ENCODE measurements around the gene SNTA1. TPM values are rescaled to one million over a fixed set of nuclear protein-coding genes. Genes with fewer than 3 reads are reported as not detected.

The SNTA1 gene
- total and polyA plus RNA-seq, 2 of the 13 experiments (the other 11 are each of a cell fraction or from before 2014, with no cell fraction given): 16.4 to 18.3 TPM

GRCh38 chr20:33444797-33445560, 1.4 kb upstream of the SNTA1 start (continued):
- TF ChIP-seq IKZF5 (CRISPR knock-in tag; IDR thresholded peaks at IDR 0.05) (peak; percentile 56; the same call in 1 of the 2 replicates), KDM3A (CRISPR knock-in tag; IDR thresholded peaks at IDR 0.05; ENCODE audit: low read depth) (no peak), CHD2 (IDR thresholded peaks at IDR 0.05; ENCODE audit: low read depth, low read length) (no peak), ZNF510 (CRISPR knock-in tag; IDR thresholded peaks at IDR 0.05; ENCODE audit: low read depth) (no peak), ZFYVE20 (CRISPR knock-in tag; IDR thresholded peaks at IDR 0.05; ENCODE audit: borderline replicate concordance, low read depth) (no peak), ZNF790 (CRISPR knock-in tag; IDR thresholded peaks at IDR 0.05; ENCODE audit: borderline replicate concordance) (no peak), ZNF709 (CRISPR knock-in tag; IDR thresholded peaks at IDR 0.05) (0 out of 2 replicates have a peak, but pooled peaks have one; percentile 17), CEBPB (IDR thresholded peaks at IDR 0.05; ENCODE audit: borderline replicate concordance, low read depth, low read length) (peak; percentile 89), KDM2A (CRISPR knock-in tag; IDR thresholded peaks at IDR 0.05; ENCODE audit: borderline replicate concordance, low read depth) (peak; percentile 42; the same call in 1 of the 2 replicates), CEBPG (CRISPR knock-in tag; IDR thresholded peaks at IDR 0.05) (peak; percentile 85), ATF7-NPFF (CRISPR knock-in tag; IDR thresholded peaks at IDR 0.05; ENCODE audit: low read depth) (no peak), CENPX (CRISPR knock-in tag; IDR thresholded peaks at IDR 0.05) (no peak), ZNF232 (CRISPR knock-in tag; IDR thresholded peaks at IDR 0.05; ENCODE audit: borderline replicate concordance) (no peak; the same call in 1 of the 2 replicates), TRAFD1 (CRISPR knock-in tag; IDR thresholded peaks at IDR 0.05; ENCODE audit: borderline replicate concordance) (no peak), HDAC1 (CRISPR knock-in tag; IDR thresholded peaks at IDR 0.05) (no peak), GZF1 (CRISPR knock-in tag; IDR thresholded peaks at IDR 0.05) (no peak), ZNF160 (CRISPR knock-in tag; IDR thresholded peaks at IDR 0.05) (no peak; the same call in 1 of the 2 replicates), ZNF224 (CRISPR knock-in tag; IDR thresholded peaks at IDR 0.05) (no peak), ZNF264 (CRISPR knock-in tag; IDR thresholded peaks at IDR 0.05) (0 out of 2 replicates have a peak, but pooled peaks have one; percentile 24), ZFX (CRISPR knock-in tag; IDR thresholded peaks at IDR 0.05; ENCODE audit: low read depth) (no peak; the same call in 1 of the 2 replicates), FOXA3 (CRISPR knock-in tag; IDR thresholded peaks at IDR 0.05) (no peak), HNF1B (CRISPR knock-in tag; IDR thresholded peaks at IDR 0.05) (peak; percentile 26; the same call in 1 of the 2 replicates), RARG (CRISPR knock-in tag; IDR thresholded peaks at IDR 0.05; ENCODE audit: low read depth) (no peak)
- TF ChIP-seq, protein P1, sequence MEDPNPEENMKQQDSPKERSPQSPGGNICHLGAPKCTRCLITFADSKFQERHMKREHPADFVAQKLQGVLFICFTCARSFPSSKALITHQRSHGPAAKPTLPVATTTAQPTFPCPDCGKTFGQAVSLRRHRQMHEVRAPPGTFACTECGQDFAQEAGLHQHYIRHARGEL (CRISPR knock-in tag; IDR thresholded peaks at IDR 0.05): no peak
- TF ChIP-seq, protein P2, sequence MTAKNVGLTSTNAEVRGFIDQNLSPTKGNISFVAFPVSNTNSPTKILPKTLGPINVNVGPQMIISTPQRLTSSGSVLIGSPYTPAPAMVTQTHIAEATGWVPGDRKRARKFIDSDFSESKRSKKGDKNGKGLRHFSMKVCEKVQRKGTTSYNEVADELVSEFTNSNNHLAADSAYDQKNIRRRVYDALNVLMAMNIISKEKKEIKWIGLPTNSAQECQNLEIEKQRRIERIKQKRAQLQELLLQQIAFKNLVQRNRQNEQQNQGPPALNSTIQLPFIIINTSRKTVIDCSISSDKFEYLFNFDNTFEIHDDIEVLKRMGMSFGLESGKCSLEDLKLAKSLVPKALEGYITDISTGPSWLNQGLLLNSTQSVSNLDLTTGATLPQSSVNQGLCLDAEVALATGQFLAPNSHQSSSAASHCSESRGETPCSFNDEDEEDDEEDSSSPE (CRISPR knock-in tag; IDR thresholded peaks at IDR 0.05): no peak
